H9 (cell line): ENCODE results near the gene GGT6. TPM values are rescaled to one million over a fixed set of nuclear protein-coding genes. Genes with fewer than 3 reads are reported as not detected.
A peak's percentile ranks its signal among the peaks of the same experiment; 100 is the strongest.
"Not testable (repeated sequence)": the region's sequence is repeated elsewhere in the genome, so short reads cannot be mapped to it uniquely, and the experiment has no call there.

Source experiments
- DNase-seq: peaks from one replicate; pipeline ENCODE4 v3.0.0-alpha.2; 2017
- H2AFZ ChIP-seq: one replicate; pipeline ENCODE4 v1.6.1; 2013; ENCODE audit warnings: mild to moderate bottlenecking, low read length, control low read depth, moderate library complexity
- H2AK5ac ChIP-seq: 2 replicates; pipeline ENCODE4 v1.6.1; 2013; ENCODE audit warnings: low read length, control low read depth, mixed read lengths; ENCODE audit not compliant: insufficient read length
- H2BK120ac ChIP-seq: one replicate; pipeline ENCODE4 v1.6.1; 2013; ENCODE audit warnings: low read depth, mild to moderate bottlenecking, low read length, control low read depth, inconsistent platforms; ENCODE audit not compliant: poor library complexity, severe bottlenecking
- H2BK12ac ChIP-seq: 2 replicates; pipeline ENCODE4 v1.6.1; 2013; ENCODE audit warnings: low read length, control low read depth, mixed read lengths, low read depth; ENCODE audit not compliant: insufficient read length
- H2BK15ac ChIP-seq: 2 replicates; pipeline ENCODE4 v1.6.1; 2013; ENCODE audit warnings: low read depth, low read length, control low read depth
- H2BK20ac ChIP-seq: one replicate; pipeline ENCODE4 v1.6.1; 2013; ENCODE audit warnings: low read depth, mild to moderate bottlenecking, low read length, control low read depth, inconsistent platforms; ENCODE audit not compliant: poor library complexity, severe bottlenecking
- H2BK5ac ChIP-seq: 2 replicates; pipeline ENCODE4 v1.6.1; 2013; ENCODE audit warnings: low read length, control low read depth, mixed read lengths; ENCODE audit not compliant: insufficient read length
- H3K14ac ChIP-seq: 2 replicates; pipeline ENCODE4 v1.6.1; 2013; ENCODE audit warnings: low read length, control low read depth; ENCODE audit not compliant: insufficient read depth
- H3K18ac ChIP-seq: 2 replicates; pipeline ENCODE4 v1.6.1; 2013; ENCODE audit warnings: low read depth, mild to moderate bottlenecking, mixed read lengths, low read length, control low read depth; ENCODE audit not compliant: insufficient read length
- H3K23ac ChIP-seq: 2 replicates; pipeline ENCODE4 v1.6.1; 2013; ENCODE audit warnings: low read length, control low read depth, mixed read lengths, low read depth; ENCODE audit not compliant: insufficient read length
- H3K23me2 ChIP-seq: 2 replicates; pipeline ENCODE4 v1.6.1; 2013; ENCODE audit warnings: low read depth, mild to moderate bottlenecking, mixed read lengths, low read length, control low read depth; ENCODE audit not compliant: insufficient read length, poor library complexity, severe bottlenecking
- H3K27ac ChIP-seq: 2 replicates; pipeline ENCODE4 v1.5.1; 2013; ENCODE audit warnings: low read length, control low read depth, mixed read lengths, low read depth; ENCODE audit not compliant: insufficient read length
- H3K27me3 ChIP-seq: 2 replicates; pipeline ENCODE4 v1.6.1; 2013; ENCODE audit warnings: low read length, control low read depth, inconsistent platforms; ENCODE audit not compliant: insufficient read depth
- H3K4ac ChIP-seq: 2 replicates; pipeline ENCODE4 v1.6.1; 2013; ENCODE audit warnings: low read depth, mild to moderate bottlenecking, control low read depth, inconsistent platforms, low read length, moderate library complexity
- H3K4me1 ChIP-seq: 2 replicates; pipeline ENCODE4 v1.6.1; 2013; ENCODE audit warnings: low read length, control low read depth, inconsistent platforms; ENCODE audit not compliant: insufficient read depth
- H3K4me2 ChIP-seq: 2 replicates; pipeline ENCODE4 v1.6.1; 2013; ENCODE audit warnings: low read length, control low read depth, mixed read lengths; ENCODE audit not compliant: insufficient read length, insufficient read depth
- H3K56ac ChIP-seq: 2 replicates; pipeline ENCODE4 v1.6.1; 2013; ENCODE audit warnings: low read depth, mild to moderate bottlenecking, mixed read lengths, low read length, control low read depth; ENCODE audit not compliant: insufficient read length
- H3K79me1 ChIP-seq: 2 replicates; pipeline ENCODE4 v1.6.1; 2013; ENCODE audit warnings: low read depth, mild to moderate bottlenecking, moderate library complexity, low read length, control low read depth, inconsistent platforms; ENCODE audit not compliant: insufficient read depth, poor library complexity, severe bottlenecking
- H3K79me2 ChIP-seq: 2 replicates; pipeline ENCODE4 v1.6.1; 2013; ENCODE audit warnings: low read length, control low read depth, inconsistent platforms; ENCODE audit not compliant: insufficient read depth
- H3K9ac ChIP-seq: 2 replicates; pipeline ENCODE4 v1.6.1; 2013; ENCODE audit warnings: low read length, control low read depth, mixed read lengths; ENCODE audit not compliant: insufficient read length; ENCODE audit errors: extremely low read depth
- H3K9me3 ChIP-seq: one replicate; pipeline ENCODE4 v1.6.1; 2013; ENCODE audit warnings: low read depth, low read length, inconsistent platforms; ENCODE audit not compliant: control insufficient read depth
- H3T11ph ChIP-seq: one replicate; pipeline ENCODE4 v1.6.1; 2013; ENCODE audit warnings: mild to moderate bottlenecking, low read length, control low read depth, inconsistent platforms
- H4K20me1 ChIP-seq: one replicate; pipeline ENCODE4 v1.6.1; 2013; ENCODE audit not compliant: control insufficient read depth, insufficient read length, insufficient read depth
- H4K5ac ChIP-seq: 2 replicates; pipeline ENCODE4 v1.6.1; 2013; ENCODE audit warnings: low read depth, mild to moderate bottlenecking, mixed read lengths, low read length, control low read depth; ENCODE audit not compliant: insufficient read length
- H4K8ac ChIP-seq: replicated peaks from 2 replicates; pipeline ENCODE4 v1.6.1; 2013; ENCODE audit warnings: low read length, control low read depth, mixed read lengths, low read depth; ENCODE audit not compliant: insufficient read length
- H4K91ac ChIP-seq: 2 replicates; pipeline ENCODE4 v1.6.1; 2013; ENCODE audit warnings: low read depth, mild to moderate bottlenecking, moderate library complexity, mixed read lengths, low read length, control low read depth; ENCODE audit not compliant: insufficient read length
- H3K27ac Mint-ChIP-seq, 3 experiments: 2 replicates in 2 of 3; 3 replicates in 1 of 3; pipeline ENCODE4 v1.8.0; 2020 to 2021; ENCODE audit warnings: mixed read lengths in 3 of 3, mild to moderate bottlenecking in 1 of 3, moderate library complexity in 1 of 3
- H3K27me3 Mint-ChIP-seq: 2 replicates; pipeline ENCODE4 v1.8.0; 2021; ENCODE audit warnings: low read depth, mild to moderate bottlenecking, moderate library complexity, mixed read lengths
- H3K36me3 Mint-ChIP-seq, 3 experiments: 2 replicates in 2 of 3; 3 replicates in 1 of 3; pipeline ENCODE4 v1.8.0; 2020 to 2021; ENCODE audit warnings: low read depth in 3 of 3, mixed read lengths in 3 of 3; ENCODE audit not compliant: insufficient read depth in 1 of 3
- H3K4me1 Mint-ChIP-seq, 2 experiments: 2 replicates each; pipeline ENCODE4 v1.8.0; 2020; ENCODE audit warnings: mixed read lengths in 2 of 2
- H3K4me3 Mint-ChIP-seq, 2 experiments: 2 replicates in 1 of 2; 3 replicates in 1 of 2; pipeline ENCODE4 v1.8.0; 2020 to 2021; ENCODE audit warnings: mild to moderate bottlenecking in 2 of 2, mixed read lengths in 2 of 2, moderate library complexity in 1 of 2
- H3K9me3 Mint-ChIP-seq, 2 experiments: 2 replicates in 1 of 2; 3 replicates in 1 of 2; pipeline ENCODE4 v1.8.0; 2020; ENCODE audit warnings: mild to moderate bottlenecking in 2 of 2, mixed read lengths in 2 of 2, moderate library complexity in 1 of 2
- CTCF ChIP-seq: fragments of 200-600 bp; sonication (generic); conservative IDR thresholded peaks from 3 replicates; pipeline ENCODE4 v1.8.0; 2021; ENCODE audit warnings: antibody characterized with exemption, mild to moderate bottlenecking
- WGBS: extraction: QIAGEN DNeasy Blood & Tissue Kit; methylation state at CpG from one replicate; pipeline ENCODE4 v1.1.7; 2013; ENCODE audit warnings: missing lambda C conversion rate, low lambda C conversion rate, mixed read lengths; ENCODE audit not compliant: insufficient read length; ENCODE audit errors: extremely low coverage; 5-methylcytosine and 5-hydroxymethylcytosine counted together
- total RNA-seq: library from RNA; stranded (reverse); gene quantifications from 2 replicates; pipeline ENCODE4 v1.2.1, GENCODE V29; 2021

The GGT6 gene
- total RNA-seq, 1 experiment from 2014 or later, result 0.17 TPM

GRCh38 chr17:4605826-4606225, 45.4 kb upstream of the GGT6 start:
- H3K4me1 Mint-ChIP-seq, result peaks cover 18 to 36% of the 10 kb centered on the region in 2 experiments
- Histone ChIP-seq H2BK120ac (no peak overlapping the region), H3K27me3 (no peaks in the 10 kb centered on the region), H4K5ac (no peak overlapping the region), H3K79me2 (no peaks in the 10 kb centered on the region), H2BK15ac (no peak overlapping the region), H2AFZ (no peak overlapping the region), H3K23ac (no peak overlapping the region), H3K56ac (no peak overlapping the region), H2BK5ac (no peak overlapping the region), H3K9me3 (no peaks in the 10 kb centered on the region), H3K18ac (no peak overlapping the region), H3K9ac (no peak overlapping the region), H2BK12ac (no peak overlapping the region), H4K20me1 (no peaks in the 10 kb centered on the region), H3K14ac (no peak overlapping the region), H3K27ac (no peak overlapping the region), H3K4ac (no peak overlapping the region), H2BK20ac (no peak overlapping the region), H4K91ac (no peak overlapping the region), H3K4me2 (no peak overlapping the region), H3K23me2 (no peaks in the 10 kb centered on the region), H2AK5ac (no peak overlapping the region), H3T11ph (no peak overlapping the region), H3K79me1 (no peaks in the 10 kb centered on the region), H4K8ac (no peak overlapping the region), H3K4me1 (no peaks in the 10 kb centered on the region)
- peak overlapping the region in 1 of 3 experiments; percentile 78; a peak in 2 of 7 replicates for H3K27ac Mint-ChIP-seq
- no peaks in the 10 kb centered on the region for H3K36me3 Mint-ChIP-seq
- no peak for TF ChIP-seq CTCF
- H3K9me3 Mint-ChIP-seq, result no peaks in the 10 kb centered on the region; a peak in 1 of 5 replicates
- no peak for DNase-seq
- H3K4me3 Mint-ChIP-seq, result no peak overlapping the region
- H3K27me3 Mint-ChIP-seq, result peaks cover 5% of the 10 kb centered on the region
- WGBS, result no CpG with 5 or more reads among the region's 12 CpGs

- not testable (repeated sequence) for H3K18ac ChIP-seq, H3K23ac ChIP-seq, H3K23me2 ChIP-seq, H4K8ac ChIP-seq, H3K9me3 ChIP-seq, H3K27me3 ChIP-seq, H2BK20ac ChIP-seq, H3K4me1 ChIP-seq, H3K79me2 ChIP-seq, H3K36me3 Mint-ChIP-seq, H2BK12ac ChIP-seq, H3K56ac ChIP-seq, H3T11ph ChIP-seq, DNase-seq, H3K27ac ChIP-seq, H2AFZ ChIP-seq, H3K27ac Mint-ChIP-seq, H4K20me1 ChIP-seq, H3K79me1 ChIP-seq, H4K5ac ChIP-seq, H3K14ac ChIP-seq, H4K91ac ChIP-seq, H2AK5ac ChIP-seq, H2BK15ac ChIP-seq, H3K4ac ChIP-seq, H2BK5ac ChIP-seq, H3K4me2 ChIP-seq, H3K9ac ChIP-seq, H2BK120ac ChIP-seq, H3K4me3 Mint-ChIP-seq, H3K27me3 Mint-ChIP-seq, H3K9me3 Mint-ChIP-seq
- peaks cover 26 to 43% of the 10 kb centered on the region in 2 experiments for H3K4me1 Mint-ChIP-seq
- no CpG with 5 or more reads among the region's 11 CpGs for WGBS
These were observed 44.4 kb upstream of the GGT6 start for GRCh38 chr17:4604736-4605135.
